GM23338 (cell line): ENCODE results near the gene SOHLH2. TPM values are rescaled to one million over a fixed set of nuclear protein-coding genes. Genes with fewer than 3 reads are reported as not detected.

Experiments used
- ATAC-seq: fragments of 200-7000 bp; cut with Tn5 transposase; 3 replicates; pipeline ENCODE4 v1.9.1; 2020
- DNase-seq: peaks from one replicate; pipeline ENCODE4 v3.0.0-alpha.2; 2015; ENCODE audit warnings: low spot score
- H2AFZ ChIP-seq: fragments of 200-600 bp; sonication (generic); 2 replicates; pipeline ENCODE4 v1.8.0; 2016; ENCODE audit warnings: antibody characterized with exemption, mild to moderate bottlenecking, moderate library complexity
- H3F3A ChIP-seq: fragments of 200-600 bp; sonication (generic); replicated peaks from 2 replicates; pipeline ENCODE4 v1.8.0; 2017; ENCODE audit warnings: antibody characterized with exemption, mixed run types, low read depth
- H3K27ac ChIP-seq: fragments of 200-600 bp; sonication (generic); 2 replicates; pipeline ENCODE4 v1.6.1; 2016; ENCODE audit warnings: low read depth
- H3K27me3 ChIP-seq: fragments of 200-600 bp; sonication (generic); 2 replicates; pipeline ENCODE4 v1.8.0; 2016; ENCODE audit warnings: mild to moderate bottlenecking, mixed run types, moderate library complexity; ENCODE audit not compliant: insufficient read depth
- H3K36me3 ChIP-seq: fragments of 200-600 bp; sonication (generic); 2 replicates; pipeline ENCODE4 v1.8.0; 2016; ENCODE audit warnings: mild to moderate bottlenecking; ENCODE audit not compliant: insufficient read depth
- H3K4me1 ChIP-seq: fragments of 200-600 bp; sonication (generic); 2 replicates; pipeline ENCODE4 v1.8.0; 2016; ENCODE audit warnings: mild to moderate bottlenecking, moderate library complexity; ENCODE audit not compliant: insufficient read depth
- H3K4me2 ChIP-seq: fragments of 200-600 bp; sonication (generic); 2 replicates; pipeline ENCODE4 v1.7.1; 2017; ENCODE audit warnings: mixed run types
- H3K4me3 ChIP-seq: fragments of 200-600 bp; sonication (generic); 2 replicates; pipeline ENCODE4 v1.6.1; 2016; ENCODE audit warnings: mixed run types
- H3K79me2 ChIP-seq: fragments of 200-600 bp; sonication (generic); replicated peaks from 2 replicates; pipeline ENCODE4 v1.8.0; 2017; ENCODE audit warnings: mild to moderate bottlenecking; ENCODE audit not compliant: insufficient read depth
- H3K9me2 ChIP-seq: fragments of 200-600 bp; sonication (generic); 2 replicates; pipeline ENCODE4 v1.8.0; 2017; ENCODE audit not compliant: insufficient read depth
- H4K20me1 ChIP-seq: fragments of 200-600 bp; sonication (generic); replicated peaks from 2 replicates; pipeline ENCODE4 v1.8.0; 2017; ENCODE audit warnings: mild to moderate bottlenecking; ENCODE audit not compliant: insufficient read depth
- H3K27ac Mint-ChIP-seq: 2 replicates; pipeline ENCODE4 v1.8.0; 2020; ENCODE audit warnings: inconsistent platforms, mild to moderate bottlenecking, moderate library complexity, mixed read lengths
- H3K27me3 Mint-ChIP-seq: 3 replicates; pipeline ENCODE4 v1.8.0; 2022; ENCODE audit warnings: low read depth, mild to moderate bottlenecking, moderate library complexity, mixed read lengths, inconsistent platforms; ENCODE audit not compliant: insufficient read depth, poor library complexity
- H3K36me3 Mint-ChIP-seq: 3 replicates; pipeline ENCODE4 v1.8.0; 2021; ENCODE audit warnings: low read depth, mild to moderate bottlenecking, inconsistent platforms, moderate library complexity, mixed read lengths
- H3K4me1 Mint-ChIP-seq: 3 replicates; pipeline ENCODE4 v1.8.0; 2020; ENCODE audit warnings: mild to moderate bottlenecking, inconsistent platforms, mixed read lengths
- H3K4me3 Mint-ChIP-seq: 3 replicates; pipeline ENCODE4 v1.8.0; 2021; ENCODE audit warnings: moderate library complexity, mild to moderate bottlenecking, inconsistent platforms, mixed read lengths
- H3K9me3 Mint-ChIP-seq: 3 replicates; pipeline ENCODE4 v1.8.0; 2020; ENCODE audit warnings: moderate library complexity, mild to moderate bottlenecking, inconsistent platforms, mixed read lengths
- CREB1 ChIP-seq: fragments of 250-450 bp; sonication (Bioruptor Pico); IDR thresholded peaks from 2 replicates; pipeline ENCODE4 v1.5.0; 2020; ENCODE audit warnings: low read depth, mild to moderate bottlenecking, moderate library complexity
- STAT1 ChIP-seq: IDR thresholded peaks from one replicate; pipeline ENCODE4 v1.6.1; 2016; ENCODE audit warnings: antibody characterized with exemption; ENCODE audit not compliant: unreplicated experiment
- polyA plus RNA-seq: library from polyadenylated mRNA; unstranded; fragments of >200 nt; fragmentation: Nextera tagmentation; extraction: Ambion mirVana; gene quantifications from 2 replicates; pipeline ENCODE4 v1.2.1, GENCODE V29; 2016
- total RNA-seq: library from RNA; depleted of rRNA; stranded (reverse); fragments of >200 nt; shearing (Covaris generic); gene quantifications from 2 replicates; pipeline ENCODE4 v1.2.3, GENCODE V29; 2014
- TF ChIP-seq, protein P1 (sequence below): IDR thresholded peaks from one replicate; pipeline ENCODE4 v1.6.1; 2018; ENCODE audit warnings: antibody characterized with exemption; ENCODE audit not compliant: unreplicated experiment
- TF ChIP-seq, protein P2 (sequence below): IDR thresholded peaks from 2 replicates; pipeline ENCODE4 v1.6.1; 2016; ENCODE audit warnings: antibody characterized with exemption
- TF ChIP-seq, protein P3 (sequence below): fragments of 250-450 bp; sonication (Bioruptor Pico); IDR thresholded peaks from 2 replicates; pipeline ENCODE4 v1.5.0; 2020; ENCODE audit warnings: mild to moderate bottlenecking, moderate library complexity

SOHLH2 gene
- total and polyA plus RNA-seq, 2 experiments from 2014 or later, result 1.8 to 2.8 TPM

DNA sequence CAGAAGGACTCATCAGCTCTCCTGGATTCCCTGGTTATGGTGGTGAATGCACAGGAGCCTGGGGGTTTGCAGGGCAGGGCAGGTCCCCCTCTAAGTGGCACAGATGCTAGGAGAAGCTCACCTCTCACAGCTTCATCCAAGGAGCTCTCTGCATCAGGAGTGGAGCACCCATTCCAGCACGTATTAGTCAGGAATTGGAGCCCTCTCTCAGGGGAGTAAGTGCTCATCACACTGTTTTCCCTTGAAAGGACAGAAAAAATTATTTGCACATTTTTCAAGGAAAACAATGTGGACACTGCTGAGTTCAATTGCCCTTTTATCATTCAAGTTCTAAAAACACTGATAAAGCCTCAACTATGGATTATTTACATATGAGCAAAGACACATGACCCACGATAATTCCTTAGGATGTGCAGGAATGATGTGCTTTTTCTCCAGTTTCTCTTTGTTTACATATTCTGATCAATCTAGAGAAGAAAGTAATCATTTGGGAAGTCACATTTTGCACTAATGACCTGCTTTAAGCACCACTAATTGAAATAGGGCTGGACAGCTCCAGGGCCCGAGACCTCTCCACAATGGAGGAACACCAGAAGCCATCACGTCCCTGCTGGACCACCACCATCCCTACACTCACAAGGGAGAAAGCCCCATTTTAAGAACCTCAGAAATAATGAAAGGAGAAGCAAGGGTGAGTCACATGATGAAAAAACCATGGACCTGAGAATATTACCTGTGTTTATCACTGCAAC lies 40.6 kb downstream of the SOHLH2 start:
- peaks cover 3% of the 10 kb centered on the region for H3K27me3 Mint-ChIP-seq
- DNase-seq (no peak), ATAC-seq (no peak; the same call in 2 of the 3 replicates)
- no peak overlapping the region for H3K4me3 Mint-ChIP-seq
- H3K4me1 ChIP-seq, result peaks cover 18% of the 10 kb centered on the region; the same call in 1 of the 2 replicates
- no peaks in the 10 kb centered on the region for H4K20me1 ChIP-seq
- TF ChIP-seq, protein P1, sequence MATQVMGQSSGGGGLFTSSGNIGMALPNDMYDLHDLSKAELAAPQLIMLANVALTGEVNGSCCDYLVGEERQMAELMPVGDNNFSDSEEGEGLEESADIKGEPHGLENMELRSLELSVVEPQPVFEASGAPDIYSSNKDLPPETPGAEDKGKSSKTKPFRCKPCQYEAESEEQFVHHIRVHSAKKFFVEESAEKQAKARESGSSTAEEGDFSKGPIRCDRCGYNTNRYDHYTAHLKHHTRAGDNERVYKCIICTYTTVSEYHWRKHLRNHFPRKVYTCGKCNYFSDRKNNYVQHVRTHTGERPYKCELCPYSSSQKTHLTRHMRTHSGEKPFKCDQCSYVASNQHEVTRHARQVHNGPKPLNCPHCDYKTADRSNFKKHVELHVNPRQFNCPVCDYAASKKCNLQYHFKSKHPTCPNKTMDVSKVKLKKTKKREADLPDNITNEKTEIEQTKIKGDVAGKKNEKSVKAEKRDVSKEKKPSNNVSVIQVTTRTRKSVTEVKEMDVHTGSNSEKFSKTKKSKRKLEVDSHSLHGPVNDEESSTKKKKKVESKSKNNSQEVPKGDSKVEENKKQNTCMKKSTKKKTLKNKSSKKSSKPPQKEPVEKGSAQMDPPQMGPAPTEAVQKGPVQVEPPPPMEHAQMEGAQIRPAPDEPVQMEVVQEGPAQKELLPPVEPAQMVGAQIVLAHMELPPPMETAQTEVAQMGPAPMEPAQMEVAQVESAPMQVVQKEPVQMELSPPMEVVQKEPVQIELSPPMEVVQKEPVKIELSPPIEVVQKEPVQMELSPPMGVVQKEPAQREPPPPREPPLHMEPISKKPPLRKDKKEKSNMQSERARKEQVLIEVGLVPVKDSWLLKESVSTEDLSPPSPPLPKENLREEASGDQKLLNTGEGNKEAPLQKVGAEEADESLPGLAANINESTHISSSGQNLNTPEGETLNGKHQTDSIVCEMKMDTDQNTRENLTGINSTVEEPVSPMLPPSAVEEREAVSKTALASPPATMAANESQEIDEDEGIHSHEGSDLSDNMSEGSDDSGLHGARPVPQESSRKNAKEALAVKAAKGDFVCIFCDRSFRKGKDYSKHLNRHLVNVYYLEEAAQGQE, result peak; percentile 53
- no peak for TF ChIP-seq CREB1 (CRISPR knock-in tag)
- no peaks in the 10 kb centered on the region for H3K79me2 ChIP-seq
- H3K27me3 ChIP-seq, result no peaks in the 10 kb centered on the region
- no peaks in the 10 kb centered on the region for H3K36me3 Mint-ChIP-seq
- H3K9me2 ChIP-seq, result no peaks in the 10 kb centered on the region
- H3K4me2 ChIP-seq, result no peak overlapping the region
- no peaks in the 10 kb centered on the region for H3F3A ChIP-seq
- no peak overlapping the region for H2AFZ ChIP-seq
- H3K36me3 ChIP-seq, result no peaks in the 10 kb centered on the region
- H3K27ac ChIP-seq, result no peak overlapping the region
- no peaks in the 10 kb centered on the region for H3K9me3 Mint-ChIP-seq
- peaks cover 23% of the 10 kb centered on the region for H3K4me1 Mint-ChIP-seq
- no peak overlapping the region for H3K4me3 ChIP-seq
- no peak overlapping the region for H3K27ac Mint-ChIP-seq

DNA sequence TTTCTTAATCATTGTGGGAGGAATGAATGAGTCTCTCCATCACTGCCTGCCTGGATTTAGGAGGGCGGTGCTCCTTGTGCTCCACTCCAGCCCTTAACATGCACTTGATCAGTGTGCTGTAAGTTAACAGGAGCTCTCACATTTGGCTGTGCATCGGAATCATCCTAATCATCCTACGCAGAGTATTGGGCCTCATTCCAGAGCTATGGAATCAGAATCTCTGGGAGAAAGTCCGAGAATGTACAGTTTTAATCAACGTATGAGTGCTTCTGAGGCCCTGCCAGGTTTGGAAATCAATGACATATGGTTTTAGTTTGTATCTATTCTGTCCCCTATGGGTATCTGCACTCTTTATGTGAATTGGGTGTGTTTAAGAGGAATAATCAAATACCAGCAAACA lies 48.3 kb downstream of the SOHLH2 start:
- H3F3A ChIP-seq, result 0 out of 2 replicates have a peak, but pooled peaks cover 2% of the 10 kb centered on the region
- H3K27ac Mint-ChIP-seq, result no peak overlapping the region

More for the DNA sequence above, 48.3 kb downstream of the SOHLH2 start:
- no peak overlapping the region for H3K4me2 ChIP-seq
- H3K4me3 ChIP-seq, result no peak overlapping the region
- DNase-seq (no peak), ATAC-seq (no peak)
- no peaks in the 10 kb centered on the region for H3K36me3 ChIP-seq
- Mint-ChIP-seq H3K4me1 (peaks cover 18% of the 10 kb centered on the region), H3K27me3 (peaks cover 3% of the 10 kb centered on the region), H3K9me3 (no peaks in the 10 kb centered on the region), H3K36me3 (no peaks in the 10 kb centered on the region), H3K4me3 (no peak overlapping the region)
- H3K27me3 ChIP-seq, result no peaks in the 10 kb centered on the region
- peaks cover 12% of the 10 kb centered on the region for H3K4me1 ChIP-seq
- H3K79me2 ChIP-seq, result no peaks in the 10 kb centered on the region
- H3K9me2 ChIP-seq, result no peaks in the 10 kb centered on the region
- no peak overlapping the region for H3K27ac ChIP-seq
- no peak overlapping the region for H2AFZ ChIP-seq
- no peak for TF ChIP-seq STAT1
- TF ChIP-seq, protein P2, sequence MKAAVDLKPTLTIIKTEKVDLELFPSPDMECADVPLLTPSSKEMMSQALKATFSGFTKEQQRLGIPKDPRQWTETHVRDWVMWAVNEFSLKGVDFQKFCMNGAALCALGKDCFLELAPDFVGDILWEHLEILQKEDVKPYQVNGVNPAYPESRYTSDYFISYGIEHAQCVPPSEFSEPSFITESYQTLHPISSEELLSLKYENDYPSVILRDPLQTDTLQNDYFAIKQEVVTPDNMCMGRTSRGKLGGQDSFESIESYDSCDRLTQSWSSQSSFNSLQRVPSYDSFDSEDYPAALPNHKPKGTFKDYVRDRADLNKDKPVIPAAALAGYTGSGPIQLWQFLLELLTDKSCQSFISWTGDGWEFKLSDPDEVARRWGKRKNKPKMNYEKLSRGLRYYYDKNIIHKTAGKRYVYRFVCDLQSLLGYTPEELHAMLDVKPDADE, result no peak
- TF ChIP-seq, protein P3, sequence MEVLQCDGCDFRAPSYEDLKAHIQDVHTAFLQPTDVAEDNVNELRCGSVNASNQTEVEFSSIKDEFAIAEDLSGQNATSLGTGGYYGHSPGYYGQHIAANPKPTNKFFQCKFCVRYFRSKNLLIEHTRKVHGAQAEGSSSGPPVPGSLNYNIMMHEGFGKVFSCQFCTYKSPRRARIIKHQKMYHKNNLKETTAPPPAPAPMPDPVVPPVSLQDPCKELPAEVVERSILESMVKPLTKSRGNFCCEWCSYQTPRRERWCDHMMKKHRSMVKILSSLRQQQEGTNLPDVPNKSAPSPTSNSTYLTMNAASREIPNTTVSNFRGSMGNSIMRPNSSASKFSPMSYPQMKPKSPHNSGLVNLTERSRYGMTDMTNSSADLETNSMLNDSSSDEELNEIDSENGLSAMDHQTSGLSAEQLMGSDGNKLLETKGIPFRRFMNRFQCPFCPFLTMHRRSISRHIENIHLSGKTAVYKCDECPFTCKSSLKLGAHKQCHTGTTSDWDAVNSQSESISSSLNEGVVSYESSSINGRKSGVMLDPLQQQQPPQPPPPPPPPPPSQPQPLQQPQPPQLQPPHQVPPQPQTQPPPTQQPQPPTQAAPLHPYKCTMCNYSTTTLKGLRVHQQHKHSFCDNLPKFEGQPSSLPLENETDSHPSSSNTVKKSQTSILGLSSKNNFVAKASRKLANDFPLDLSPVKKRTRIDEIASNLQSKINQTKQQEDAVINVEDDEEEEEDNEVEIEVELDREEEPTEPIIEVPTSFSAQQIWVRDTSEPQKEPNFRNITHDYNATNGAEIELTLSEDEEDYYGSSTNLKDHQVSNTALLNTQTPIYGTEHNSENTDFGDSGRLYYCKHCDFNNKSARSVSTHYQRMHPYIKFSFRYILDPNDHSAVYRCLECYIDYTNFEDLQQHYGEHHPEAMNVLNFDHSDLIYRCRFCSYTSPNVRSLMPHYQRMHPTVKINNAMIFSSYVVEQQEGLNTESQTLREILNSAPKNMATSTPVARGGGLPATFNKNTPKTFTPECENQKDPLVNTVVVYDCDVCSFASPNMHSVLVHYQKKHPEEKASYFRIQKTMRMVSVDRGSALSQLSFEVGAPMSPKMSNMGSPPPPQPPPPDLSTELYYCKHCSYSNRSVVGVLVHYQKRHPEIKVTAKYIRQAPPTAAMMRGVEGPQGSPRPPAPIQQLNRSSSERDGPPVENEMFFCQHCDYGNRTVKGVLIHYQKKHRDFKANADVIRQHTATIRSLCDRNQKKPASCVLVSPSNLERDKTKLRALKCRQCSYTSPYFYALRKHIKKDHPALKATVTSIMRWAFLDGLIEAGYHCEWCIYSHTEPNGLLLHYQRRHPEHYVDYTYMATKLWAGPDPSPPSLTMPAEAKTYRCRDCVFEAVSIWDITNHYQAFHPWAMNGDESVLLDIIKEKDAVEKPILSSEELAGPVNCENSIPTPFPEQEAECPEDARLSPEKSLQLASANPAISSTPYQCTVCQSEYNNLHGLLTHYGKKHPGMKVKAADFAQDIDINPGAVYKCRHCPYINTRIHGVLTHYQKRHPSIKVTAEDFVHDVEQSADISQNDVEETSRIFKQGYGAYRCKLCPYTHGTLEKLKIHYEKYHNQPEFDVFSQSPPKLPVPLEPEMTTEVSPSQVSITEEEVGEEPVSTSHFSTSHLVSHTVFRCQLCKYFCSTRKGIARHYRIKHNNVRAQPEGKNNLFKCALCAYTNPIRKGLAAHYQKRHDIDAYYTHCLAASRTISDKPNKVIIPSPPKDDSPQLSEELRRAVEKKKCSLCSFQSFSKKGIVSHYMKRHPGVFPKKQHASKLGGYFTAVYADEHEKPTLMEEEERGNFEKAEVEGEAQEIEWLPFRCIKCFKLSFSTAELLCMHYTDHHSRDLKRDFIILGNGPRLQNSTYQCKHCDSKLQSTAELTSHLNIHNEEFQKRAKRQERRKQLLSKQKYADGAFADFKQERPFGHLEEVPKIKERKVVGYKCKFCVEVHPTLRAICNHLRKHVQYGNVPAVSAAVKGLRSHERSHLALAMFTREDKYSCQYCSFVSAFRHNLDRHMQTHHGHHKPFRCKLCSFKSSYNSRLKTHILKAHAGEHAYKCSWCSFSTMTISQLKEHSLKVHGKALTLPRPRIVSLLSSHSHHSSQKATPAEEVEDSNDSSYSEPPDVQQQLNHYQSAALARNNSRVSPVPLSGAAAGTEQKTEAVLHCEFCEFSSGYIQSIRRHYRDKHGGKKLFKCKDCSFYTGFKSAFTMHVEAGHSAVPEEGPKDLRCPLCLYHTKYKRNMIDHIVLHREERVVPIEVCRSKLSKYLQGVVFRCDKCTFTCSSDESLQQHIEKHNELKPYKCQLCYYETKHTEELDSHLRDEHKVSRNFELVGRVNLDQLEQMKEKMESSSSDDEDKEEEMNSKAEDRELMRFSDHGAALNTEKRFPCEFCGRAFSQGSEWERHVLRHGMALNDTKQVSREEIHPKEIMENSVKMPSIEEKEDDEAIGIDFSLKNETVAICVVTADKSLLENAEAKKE (CRISPR knock-in tag), result no peak
- no peaks in the 10 kb centered on the region for H4K20me1 ChIP-seq
